IMR-90 (cell line): ENCODE measurements around the gene ROCK2. TPM values are rescaled to one million over a fixed set of nuclear protein-coding genes. Genes with fewer than 3 reads are reported as not detected.

Source experiments
- ATAC-seq: fragments of 200-7000 bp; cut with Tn5 transposase; 2 replicates; pipeline ENCODE4 v1.9.1; 2020; ENCODE audit warnings: low read depth, mild to moderate bottlenecking, moderate library complexity
- BruUV-seq: library from RNA; stranded (reverse); fragments of 400-500 nt; replicated peaks from 2 replicates; lab custom pipeline; 2021; lab: Mats Ljungman, UMichigan
- CTCF ChIA-PET: fragments of 300-600 bp; formaldehyde crosslinking; extraction: SDS; loops from one replicate; lab custom pipeline; 2021; ENCODE audit warnings: antibody characterized with exemption; lab: Yijun Ruan, JAX
- POLR2A ChIA-PET: fragments of 300-600 bp; sonication (Branson Sonifier 250); formaldehyde crosslinking; loops from one replicate; lab custom pipeline; 2022; ENCODE audit warnings: antibody characterized with exemption; ENCODE audit not compliant: unreplicated experiment; lab: Charles Lee
- DNase-seq: peaks from one replicate; pipeline ENCODE4 v3.0.0; 2013
- H2AFZ ChIP-seq: replicated peaks from 2 replicates; pipeline ENCODE3; 2013; ENCODE audit warnings: low read length, mild to moderate bottlenecking; ENCODE audit not compliant: poor library complexity
- H2AK5ac ChIP-seq: 2 replicates; pipeline ENCODE4 v1.6.1; 2013; ENCODE audit warnings: low read depth, low read length, inconsistent platforms
- H2AK9ac ChIP-seq: replicated peaks from 2 replicates; pipeline ENCODE3; 2013; ENCODE audit warnings: mild to moderate bottlenecking, low read depth, low read length, moderate library complexity; ENCODE audit not compliant: poor library complexity
- H2BK120ac ChIP-seq: 2 replicates; pipeline ENCODE4 v1.6.1; 2013; ENCODE audit warnings: low read depth, low read length, inconsistent platforms
- H2BK15ac ChIP-seq: 3 replicates; pipeline ENCODE4 v1.6.1; 2013; ENCODE audit warnings: low read depth, low read length, inconsistent platforms
- H2BK20ac ChIP-seq: 2 replicates; pipeline ENCODE4 v1.6.1; 2013; ENCODE audit warnings: low read depth, mild to moderate bottlenecking, inconsistent platforms, low read length, moderate library complexity
- H2BK5ac ChIP-seq: 2 replicates; pipeline ENCODE4 v1.6.1; 2013; ENCODE audit warnings: mild to moderate bottlenecking, low read depth, low read length, inconsistent platforms; ENCODE audit not compliant: poor library complexity, severe bottlenecking
- H3K14ac ChIP-seq: replicated peaks from 2 replicates; pipeline ENCODE4 v1.6.1; 2013; ENCODE audit warnings: low read depth, low read length, inconsistent platforms
- H3K18ac ChIP-seq: 2 replicates; pipeline ENCODE4 v1.6.1; 2013; ENCODE audit warnings: low read depth, low read length, control low read depth
- H3K23ac ChIP-seq: 2 replicates; pipeline ENCODE4 v1.6.1; 2013; ENCODE audit warnings: low read depth, low read length, inconsistent platforms
- H3K27ac ChIP-seq: 2 replicates; pipeline ENCODE4 v1.5.1; 2013; ENCODE audit warnings: mild to moderate bottlenecking, control low read depth, low read length; ENCODE audit not compliant: insufficient read depth
- H3K27me3 ChIP-seq: 2 replicates; pipeline ENCODE4 v1.6.1; 2013; ENCODE audit warnings: low read length; ENCODE audit not compliant: control insufficient read depth, insufficient read depth
- H3K36me3 ChIP-seq: 2 replicates; pipeline ENCODE4 v1.6.1; 2013; ENCODE audit warnings: low read length, mixed read lengths; ENCODE audit not compliant: control insufficient read depth, insufficient read depth
- H3K4ac ChIP-seq: 2 replicates; pipeline ENCODE4 v1.6.1; 2013; ENCODE audit warnings: low read depth, low read length, inconsistent platforms
- H3K4me1 ChIP-seq: 2 replicates; pipeline ENCODE4 v1.6.1; 2013; ENCODE audit warnings: low read length, mixed read lengths; ENCODE audit not compliant: control insufficient read depth, insufficient read depth
- H3K4me2 ChIP-seq: 2 replicates; pipeline ENCODE4 v1.6.1; 2013; ENCODE audit warnings: low read depth, mild to moderate bottlenecking, control low read depth, low read length, moderate library complexity
- H3K4me3 ChIP-seq: 2 replicates; pipeline ENCODE4 v1.5.1; 2013; ENCODE audit warnings: low read depth, mild to moderate bottlenecking, control low read depth, low read length, moderate library complexity; ENCODE audit not compliant: insufficient read depth
- H3K56ac ChIP-seq: 2 replicates; pipeline ENCODE4 v1.6.1; 2013; ENCODE audit warnings: low read length, inconsistent platforms; ENCODE audit not compliant: insufficient read depth; ENCODE audit errors: extremely low read depth
- H3K79me1 ChIP-seq, 2 experiments: 2 replicates each; pipeline ENCODE4 v1.6.1; 2013; ENCODE audit warnings: low read length in 2 of 2, inconsistent platforms in 1 of 2, low read depth in 1 of 2
- H3K9ac ChIP-seq: 2 replicates; pipeline ENCODE4 v1.6.1; 2013; ENCODE audit warnings: low read depth, low read length, control low read depth
- H3K9me1 ChIP-seq: 2 replicates; pipeline ENCODE4 v1.6.1; 2013; ENCODE audit warnings: low read length, inconsistent platforms; ENCODE audit not compliant: insufficient read depth
- H3K9me3 ChIP-seq: 2 replicates; pipeline ENCODE4 v1.6.1; 2013; ENCODE audit warnings: low read length; ENCODE audit not compliant: control insufficient read depth, insufficient read depth
- H4K20me1 ChIP-seq: 2 replicates; pipeline ENCODE4 v1.6.1; 2013; ENCODE audit warnings: low read length, inconsistent platforms; ENCODE audit not compliant: insufficient read depth
- H4K5ac ChIP-seq: 2 replicates; pipeline ENCODE4 v1.6.1; 2013; ENCODE audit warnings: mild to moderate bottlenecking, low read depth, low read length, control low read depth
- H4K8ac ChIP-seq, 2 experiments: 2 replicates each; pipeline ENCODE4 v1.6.1; 2013; ENCODE audit warnings: low read depth in 2 of 2, low read length in 2 of 2, control low read depth in 1 of 2, inconsistent platforms in 1 of 2
- H4K91ac ChIP-seq: 2 replicates; pipeline ENCODE4 v1.6.1; 2013; ENCODE audit warnings: low read depth, low read length, inconsistent platforms; ENCODE audit not compliant: insufficient read depth
- BHLHE40 ChIP-seq: fragments of 150-350 bp; IDR thresholded peaks from 2 replicates; pipeline ENCODE4 v1.6.1; 2016; ENCODE audit warnings: mild to moderate bottlenecking, low read depth, low read length
- CEBPB ChIP-seq: IDR thresholded peaks from 2 replicates; pipeline ENCODE4 v1.6.1; 2012; ENCODE audit warnings: low read depth, low read length, improper control_type of control experiment
- CHD1 ChIP-seq: IDR thresholded peaks from 2 replicates; pipeline ENCODE4 v1.6.1; 2012; ENCODE audit warnings: low read depth, low read length, improper control_type of control experiment
- ELK1 ChIP-seq: fragments of 150-350 bp; IDR thresholded peaks from 2 replicates; pipeline ENCODE4 v1.6.1; 2016; ENCODE audit warnings: low read depth, mild to moderate bottlenecking, low read length, moderate library complexity, borderline replicate concordance
- FOS ChIP-seq: fragments of 150-350 bp; IDR thresholded peaks from 2 replicates; pipeline ENCODE4 v1.6.1; 2016; ENCODE audit warnings: low read depth, low read length
- MAFK ChIP-seq: IDR thresholded peaks from 2 replicates; pipeline ENCODE4 v1.6.1; 2012; ENCODE audit warnings: low read depth, low read length, improper control_type of control experiment
- MAZ ChIP-seq: IDR thresholded peaks from 2 replicates; pipeline ENCODE4 v1.6.1; 2012; ENCODE audit warnings: low read depth, mild to moderate bottlenecking, low read length, improper control_type of control experiment, moderate library complexity, borderline replicate concordance
- MXI1 ChIP-seq: IDR thresholded peaks from 2 replicates; pipeline ENCODE4 v1.6.1; 2012; ENCODE audit warnings: low read depth, mild to moderate bottlenecking, low read length, moderate library complexity, borderline replicate concordance
- NFE2L2 ChIP-seq: fragments of 150-350 bp; IDR thresholded peaks from 2 replicates; pipeline ENCODE4 v1.6.1; 2016; ENCODE audit warnings: low read depth, mild to moderate bottlenecking, low read length
- POLR2A ChIP-seq: IDR thresholded peaks from 2 replicates; pipeline ENCODE4 v1.6.1; 2012; ENCODE audit warnings: mild to moderate bottlenecking, low read depth, low read length
- RAD21 ChIP-seq: IDR thresholded peaks from 2 replicates; pipeline ENCODE4 v1.6.1; 2012; ENCODE audit warnings: low read length, improper control_type of control experiment
- RCOR1 ChIP-seq: IDR thresholded peaks from 2 replicates; pipeline ENCODE4 v1.6.1; 2012; ENCODE audit warnings: mild to moderate bottlenecking, low read length, improper control_type of control experiment; ENCODE audit not compliant: insufficient replicate concordance
- RFX5 ChIP-seq: IDR thresholded peaks from 2 replicates; pipeline ENCODE4 v1.8.0; 2012; ENCODE audit warnings: low read depth, mild to moderate bottlenecking, low read length, moderate library complexity
- SMC3 ChIP-seq: fragments of 150-350 bp; IDR thresholded peaks from 2 replicates; pipeline ENCODE4 v1.6.1; 2016; ENCODE audit warnings: low read depth, mild to moderate bottlenecking, antibody characterized with exemption, low read length, moderate library complexity
- USF2 ChIP-seq: fragments of 150-350 bp; IDR thresholded peaks from 2 replicates; pipeline ENCODE4 v1.6.1; 2017; ENCODE audit warnings: mild to moderate bottlenecking, antibody characterized with exemption, low read length, low read depth
- WGBS, 2 experiments: methylation state at CpG; one replicate each; pipeline versions ENCODE4 v1.1.5 to v1.1.7; 2013; ENCODE audit warnings: missing lambda C conversion rate in 2 of 2; ENCODE audit not compliant: insufficient read length in 1 of 2; ENCODE audit errors: extremely low coverage in 2 of 2; 5-methylcytosine and 5-hydroxymethylcytosine counted together
- dilution Hi-C: fragments of 300-500 bp; cut with HindIII; formaldehyde crosslinking; loops from one replicate; pipeline ENCODE4 v1.14.3; 2018; ENCODE audit warnings: low sequenced_read_pairs; ENCODE audit not compliant: unreplicated experiment
- in situ Hi-C: fragments of 300-500 bp; cut with MboI; formaldehyde crosslinking; loops from 3 replicates; pipeline ENCODE4 v1.14.3; 2019; ENCODE audit warnings: low sequenced_read_pairs, inconsistent platforms, mixed read lengths
- intact Hi-C: fragments of 100-400 bp; cut with micrococcal nuclease; formaldehyde crosslinking; loops from 2 replicates; pipeline ENCODE4 v1.10.0; 2022
- polyA plus RNA-seq, 3 experiments: library from polyadenylated mRNA; depleted of rRNA; stranded (reverse); fragments of >200 nt; gene quantifications; 2 replicates each; pipeline ENCODE4 v1.2.3, GENCODE V29; 2012; ENCODE audit warnings: low replicate concordance in 1 of 3
- total RNA-seq: library from RNA; depleted of rRNA; stranded (reverse); fragments of >200 nt; gene quantifications from 2 replicates; pipeline ENCODE4 v1.2.3, GENCODE V29; 2012
- TF ChIP-seq, protein P1 (sequence below): conservative IDR thresholded peaks from 2 replicates; pipeline ENCODE4 v1.5.1; 2012; ENCODE audit warnings: mild to moderate bottlenecking, low read depth, low read length, improper control_type of control experiment

The ROCK2 gene
- total and polyA plus RNA-seq, 2 of the 4 experiments (the other 2 are of a cell fraction) = 9.0 to 28.3 TPM

GRCh38 chr2:11201969-11202368 is 142.5 kb downstream of the ROCK2 start:
- no peak overlapping the region for H3K27ac ChIP-seq
- no peak overlapping the region for H2BK5ac ChIP-seq
- H2AK9ac ChIP-seq = no peak overlapping the region
- ChIA-PET POLR2A (no interaction called here), CTCF (no interaction called here)
- no peak overlapping the region for H3K9ac ChIP-seq
- no peak overlapping the region for H3K4ac ChIP-seq
- H3K36me3 ChIP-seq = peaks cover 27% of the 10 kb centered on the region
- dilution Hi-C loops = no loop called here
- H4K5ac ChIP-seq = no peak overlapping the region
- ATAC-seq = no peak
- no peak overlapping the region for H2AK5ac ChIP-seq
- no peak overlapping the region for H3K23ac ChIP-seq
- H2BK120ac ChIP-seq = no peak overlapping the region
- H4K20me1 ChIP-seq = peaks cover 3% of the 10 kb centered on the region; the same call in 1 of the 2 replicates
- H3K4me1 ChIP-seq = no peaks in the 10 kb centered on the region
- no TSS peak for BruUV-seq
- WGBS, 2 experiments = no CpG with 5 or more reads among the region's 5 CpGs
- H3K18ac ChIP-seq = no peak overlapping the region
- no peak overlapping the region for H3K56ac ChIP-seq
- no peaks in the 10 kb centered on the region for H3K9me3 ChIP-seq
- no peak overlapping the region for H4K8ac ChIP-seq
- H3K27me3 ChIP-seq = no peaks in the 10 kb centered on the region
- H2AFZ ChIP-seq = no peak overlapping the region
- intact Hi-C loops = no loop called here
- no peak overlapping the region for H3K4me2 ChIP-seq
- DNase-seq = no peak
- peaks cover 5 to 18% of the 10 kb centered on the region in 2 experiments; a peak in 3 of 4 replicates for H3K79me1 ChIP-seq
- no peak overlapping the region for H3K4me3 ChIP-seq
- no peaks in the 10 kb centered on the region for H3K9me1 ChIP-seq
- no peak overlapping the region for H2BK15ac ChIP-seq
- H3K14ac ChIP-seq = no peak overlapping the region
- in situ Hi-C loops = no loop called here
- TF ChIP-seq RCOR1 = no peak
- no peak for TF ChIP-seq MAZ
- TF ChIP-seq SMC3 = no peak
- no peak for TF ChIP-seq BHLHE40
- TF ChIP-seq POLR2A = no peak
- no peak for TF ChIP-seq RAD21
- no peak for TF ChIP-seq RFX5
- TF ChIP-seq USF2 = no peak
- TF ChIP-seq CEBPB = no peak
- TF ChIP-seq, protein P1, sequence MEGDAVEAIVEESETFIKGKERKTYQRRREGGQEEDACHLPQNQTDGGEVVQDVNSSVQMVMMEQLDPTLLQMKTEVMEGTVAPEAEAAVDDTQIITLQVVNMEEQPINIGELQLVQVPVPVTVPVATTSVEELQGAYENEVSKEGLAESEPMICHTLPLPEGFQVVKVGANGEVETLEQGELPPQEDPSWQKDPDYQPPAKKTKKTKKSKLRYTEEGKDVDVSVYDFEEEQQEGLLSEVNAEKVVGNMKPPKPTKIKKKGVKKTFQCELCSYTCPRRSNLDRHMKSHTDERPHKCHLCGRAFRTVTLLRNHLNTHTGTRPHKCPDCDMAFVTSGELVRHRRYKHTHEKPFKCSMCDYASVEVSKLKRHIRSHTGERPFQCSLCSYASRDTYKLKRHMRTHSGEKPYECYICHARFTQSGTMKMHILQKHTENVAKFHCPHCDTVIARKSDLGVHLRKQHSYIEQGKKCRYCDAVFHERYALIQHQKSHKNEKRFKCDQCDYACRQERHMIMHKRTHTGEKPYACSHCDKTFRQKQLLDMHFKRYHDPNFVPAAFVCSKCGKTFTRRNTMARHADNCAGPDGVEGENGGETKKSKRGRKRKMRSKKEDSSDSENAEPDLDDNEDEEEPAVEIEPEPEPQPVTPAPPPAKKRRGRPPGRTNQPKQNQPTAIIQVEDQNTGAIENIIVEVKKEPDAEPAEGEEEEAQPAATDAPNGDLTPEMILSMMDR = no peak
- no peak for TF ChIP-seq CHD1
- no peak for TF ChIP-seq ELK1
- no peak for TF ChIP-seq NFE2L2
- TF ChIP-seq MAFK = no peak
- TF ChIP-seq MXI1 = no peak
- TF ChIP-seq FOS = no peak
- no peak overlapping the region for H2BK20ac ChIP-seq
- no peak overlapping the region for H4K91ac ChIP-seq
